Activated CD8-positive, alpha-beta memory T cell treated with anti-CD3 and anti-CD28 coated beads, Interleukin-2, amount 10 ng/mL, durations not matched to agents 7 days and 5 days (primary cell): ENCODE results near the gene SLC16A1. TPM values are rescaled to one million over a fixed set of nuclear protein-coding genes. Genes with fewer than 3 reads are reported as not detected.

Experiments used
- total RNA-seq, 2 experiments: library from RNA; stranded (reverse); gene quantifications; one replicate each; pipeline ENCODE4 v1.2.3, GENCODE V29; 2021

The SLC16A1 gene
- total RNA-seq, 2 experiments from 2014 or later, result 47.6 to 57.3 TPM

Other genes starting within 250 kb of the SLC16A1 start
- gene RHOC, start 249.1 kb downstream of the SLC16A1 start, total RNA-seq, result 100 to 1,000 TPM; 105 to 130 TPM
- under 1 TPM in 1 of 2 experiments, not detected in 1; 0.26 TPM for gene PPM1J, start 240.9 kb downstream of the SLC16A1 start, total RNA-seq
- gene LRIG2, start 117.0 kb upstream of the SLC16A1 start, total RNA-seq, result 10 to 100 TPM; 10.2 to 13.6 TPM